HepG2 (cell line): Measurements from ENCODE around the gene GC. TPM values are rescaled to one million over a fixed set of nuclear protein-coding genes. Genes with fewer than 3 reads are reported as not detected.

Experiments used
- ATAC-seq: fragments of 200-7000 bp; cut with Tn5 transposase; 3 replicates; pipeline ENCODE4 v1.9.1; 2020; ENCODE audit warnings: mild to moderate bottlenecking, moderate library complexity
- BruUV-seq: library from RNA; stranded (reverse); fragments of 400-500 nt; replicated peaks from 2 replicates; lab custom pipeline; 2021; lab: Mats Ljungman, UMichigan
- CTCF ChIA-PET: fragments of 300-600 bp; formaldehyde crosslinking; extraction: SDS; loops from one replicate; lab custom pipeline; 2021; ENCODE audit warnings: low total read pairs, inconsistent platforms, low intra/inter-chr PET ratio; lab: Yijun Ruan, JAX
- POLR2A ChIA-PET: fragments of 350-600 bp; sonication (Branson Sonifier 250); formaldehyde crosslinking; loops from one replicate; lab custom pipeline; 2020; ENCODE audit warnings: antibody characterized with exemption, inconsistent platforms; lab: Yijun Ruan, JAX
- DNase-seq: peaks from one replicate; pipeline ENCODE4 v3.0.0-alpha.2; 2015; ENCODE audit warnings: low spot score
- FAIRE-seq: peaks from 3 replicates; lab custom pipeline; 2011; peaks lifted over from hg19 to GRCh38; lab: Jason Lieb, UNC
- H2AFZ ChIP-seq: one replicate; pipeline ENCODE4 v1.6.1; 2011; ENCODE audit warnings: low read length, inconsistent platforms
- H3K27ac ChIP-seq: fragments of 300-600 bp; 3 replicates; pipeline ENCODE4 v1.8.0; 2011; ENCODE audit warnings: mixed run types, mild to moderate bottlenecking, mixed read lengths, low read length, inconsistent platforms; ENCODE audit not compliant: insufficient read depth; ENCODE audit errors: extremely low read length
- H3K27me3 ChIP-seq, 2 experiments: fragments of 200-600 bp in 1 of 2; 2 replicates in 1 of 2; 3 replicates in 1 of 2; pipeline versions ENCODE4 v1.6.0 to v1.8.0; 2011; ENCODE audit warnings: low read length in 2 of 2, mild to moderate bottlenecking in 2 of 2, moderate library complexity in 2 of 2, inconsistent platforms in 1 of 2; ENCODE audit not compliant: insufficient read depth in 2 of 2, control insufficient read depth in 1 of 2
- H3K36me3 ChIP-seq, 2 experiments: fragments of 200-600 bp in 1 of 2; replicated peaks in 1 of 2; 2 replicates in 1 of 2; 3 replicates in 1 of 2; pipeline versions ENCODE4 v1.5.1 to v1.8.0; 2011; ENCODE audit warnings: low read length in 2 of 2, inconsistent platforms in 1 of 2; ENCODE audit not compliant: insufficient read depth in 2 of 2, control insufficient read depth in 1 of 2
- H3K4me1 ChIP-seq: 2 replicates; pipeline ENCODE4 v1.5.1; 2012; ENCODE audit warnings: low read length, inconsistent platforms; ENCODE audit not compliant: insufficient read depth
- H3K4me2 ChIP-seq: 2 replicates; pipeline ENCODE4 v1.6.0; 2011; ENCODE audit warnings: low read depth, low read length, inconsistent platforms
- H3K4me3 ChIP-seq, 3 experiments: fragments of 200-600 bp in 1 of 3; sonication (generic), shearing (Covaris generic) in 1 of 3; replicated peaks in 1 of 3; 2 replicates each; pipeline ENCODE4 v1.5.1; 2011 to 2016; ENCODE audit warnings: low read length in 3 of 3, inconsistent platforms in 2 of 3, low read depth in 2 of 3, mild to moderate bottlenecking in 2 of 3, control low read depth in 1 of 3, mixed read lengths in 1 of 3; ENCODE audit not compliant: insufficient read depth in 1 of 3
- H3K79me2 ChIP-seq: one replicate; pipeline ENCODE4 v1.6.1; 2011; ENCODE audit warnings: low read length, inconsistent platforms; ENCODE audit not compliant: insufficient read depth
- H3K9ac ChIP-seq: 2 replicates; pipeline ENCODE4 v1.6.0; 2011; ENCODE audit warnings: mild to moderate bottlenecking, low read depth, low read length, inconsistent platforms; ENCODE audit not compliant: insufficient read depth
- H3K9me3 ChIP-seq: 2 replicates; pipeline ENCODE4 v1.5.1; 2012; ENCODE audit warnings: mild to moderate bottlenecking, low read length
- H4K20me1 ChIP-seq: 2 replicates; pipeline ENCODE4 v1.6.0; 2011; ENCODE audit warnings: inconsistent platforms, mild to moderate bottlenecking, low read length, moderate library complexity; ENCODE audit not compliant: insufficient read depth
- AHR ChIP-seq: IDR thresholded peaks from 2 replicates; pipeline ENCODE4 v1.6.1; 2018; ENCODE audit warnings: missing genetic modification reagents, missing compliant biosample characterization
- RAD51 ChIP-seq: fragments of 450-650 bp; IDR thresholded peaks from 2 replicates; pipeline ENCODE4 v1.6.1; 2016; ENCODE audit warnings: borderline replicate concordance
- RARA ChIP-seq: IDR thresholded peaks from 2 replicates; pipeline ENCODE4 v1.6.1; 2016; ENCODE audit warnings: missing genetic modification reagents, missing compliant biosample characterization
- THYN1 ChIP-seq: sonication (generic); formaldehyde crosslinking; IDR thresholded peaks from 2 replicates; pipeline ENCODE4 v1.8.1; 2023; ENCODE audit warnings: low read depth, mild to moderate bottlenecking, moderate library complexity, missing genetic modification reagents, borderline replicate concordance
- WGBS: methylation state at CpG from one replicate; pipeline ENCODE4 v1.1.6; 2017; ENCODE audit warnings: low lambda C conversion rate; 5-methylcytosine and 5-hydroxymethylcytosine counted together
- in situ Hi-C: cut with HindIII; loops from 2 replicates; pipeline ENCODE4 v1.10.0; 2017; ENCODE audit warnings: low pct_unique_long_range_greater_than_20kb; ENCODE audit not compliant: extremely low pct_ligation_motif_present
- intact Hi-C: fragments of 100-400 bp; cut with micrococcal nuclease; formaldehyde crosslinking; loops from one replicate; pipeline ENCODE4 v1.10.0; 2022; ENCODE audit not compliant: unreplicated experiment
- polyA plus RNA-seq, 8 experiments: library from polyadenylated mRNA; depleted of rRNA in 3 of 8; stranded (reverse) in 7 of 8; unstranded in 1 of 8; fragments of >200 nt; fragmentation: Illumina TruSeq in 4 of 8; extraction: Trizol in 4 of 8; gene quantifications; 2 replicates each; pipeline versions ENCODE4 v1.2.1 to v1.2.3, GENCODE V29; 2011 to 2016; ENCODE audit warnings: low read depth in 4 of 8, missing spikeins in 1 of 8, mixed read lengths in 1 of 8; ENCODE audit not compliant: insufficient read depth in 1 of 8
- total RNA-seq, 5 experiments: library from RNA; depleted of rRNA; stranded (reverse); fragments of >200 nt; fragmentation: Illumina TruSeq; extraction: Trizol; gene quantifications; 2 replicates each; pipeline ENCODE4 v1.2.3, GENCODE V29; 2016; ENCODE audit warnings: low read depth in 1 of 5
- TF ChIP-seq, protein P1 (sequence below): sonication (generic); formaldehyde crosslinking; IDR thresholded peaks from 2 replicates; pipeline ENCODE4 v1.4.0; 2020; ENCODE audit warnings: mild to moderate bottlenecking, missing genetic modification reagents, borderline replicate concordance
- TF ChIP-seq, protein P2 (sequence below), 2 experiments: sonication (generic) in 1 of 2; formaldehyde crosslinking in 1 of 2; IDR thresholded peaks; 2 replicates each; pipeline versions ENCODE4 v1.6.1 to v1.9.0; 2014 to 2022; ENCODE audit warnings: antibody characterized with exemption in 1 of 2, borderline replicate concordance in 1 of 2, inconsistent platforms in 1 of 2, low read depth in 1 of 2, missing genetic modification reagents in 1 of 2
- TF ChIP-seq, protein P3 (sequence below): sonication (generic); formaldehyde crosslinking; IDR thresholded peaks from 2 replicates; pipeline ENCODE4 v1.5.0; 2020; ENCODE audit warnings: mild to moderate bottlenecking, missing genetic modification reagents

The GC gene
- total and polyA plus RNA-seq, 2 of the 13 experiments (the other 11 are each of a cell fraction or from before 2014, with no cell fraction given), result 0.18 to 0.35 TPM

DNA sequence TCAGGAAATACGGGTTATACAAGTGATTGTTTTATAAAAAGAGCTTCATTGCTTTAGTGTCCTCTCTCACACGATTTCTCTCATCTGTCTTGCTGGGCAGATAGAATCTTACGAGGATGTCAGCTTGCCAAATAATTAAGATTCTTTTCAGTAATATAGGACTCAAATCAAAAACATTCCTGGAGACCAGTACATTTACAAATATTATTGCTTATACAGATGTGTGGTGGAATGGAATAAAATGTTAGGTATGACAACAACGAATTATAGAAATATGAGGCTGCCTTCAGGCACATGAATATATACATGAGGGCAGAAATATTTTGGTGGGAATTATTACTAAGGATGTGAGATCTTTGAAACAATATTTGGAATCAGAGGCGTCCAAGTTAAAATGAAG is 88.9 kb downstream of the GC start:
- Histone ChIP-seq H3K36me3 (no peaks in the 10 kb centered on the region), H3K4me2 (no peak overlapping the region), H3K4me1 (no peaks in the 10 kb centered on the region), H3K27me3 (no peaks in the 10 kb centered on the region), H3K4me3 (no peak overlapping the region), H3K79me2 (no peaks in the 10 kb centered on the region), H3K27ac (no peak overlapping the region), H4K20me1 (no peaks in the 10 kb centered on the region), H2AFZ (no peak overlapping the region), H3K9ac (no peak overlapping the region), H3K9me3 (no peaks in the 10 kb centered on the region)
- no TSS peak for BruUV-seq
- FAIRE-seq (no peak), DNase-seq (no peak), ATAC-seq (no peak)
- intact Hi-C loops (no loop called here), in situ Hi-C loops (no loop called here)
- ChIA-PET CTCF (no interaction called here), POLR2A (no interaction called here)
- TF ChIP-seq AHR (CRISPR knock-in tag) (no peak), RAD51 (no peak), THYN1 (no peak)
- 5% methylated on average over 5 of the region's 5 CpGs for WGBS

DNA sequence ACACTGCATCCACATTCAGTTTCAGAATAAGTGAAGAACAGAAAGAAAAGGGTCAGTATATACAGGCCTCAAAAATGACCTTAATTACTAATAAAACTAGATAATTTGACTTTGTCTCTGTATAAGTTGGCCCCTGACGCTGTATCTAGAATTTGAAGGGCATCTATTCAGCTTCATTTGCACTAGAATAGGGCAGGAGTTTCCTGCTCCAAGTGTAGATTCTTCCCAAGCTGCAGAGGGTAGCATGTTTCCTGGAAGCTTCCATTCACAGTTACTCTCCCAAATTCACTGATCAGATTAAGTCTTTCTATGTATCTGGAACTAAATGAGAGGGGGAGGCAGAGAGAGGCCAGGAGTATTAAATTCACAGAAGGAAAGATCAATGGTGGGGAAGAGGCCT is 90.9 kb downstream of the GC start:
- ATAC-seq (no peak), FAIRE-seq (no peak), DNase-seq (no peak)
- Histone ChIP-seq H3K36me3 (no peaks in the 10 kb centered on the region), H3K9me3 (no peaks in the 10 kb centered on the region), H3K27ac (no peak overlapping the region), H3K27me3 (no peaks in the 10 kb centered on the region), H3K4me2 (no peak overlapping the region), H3K4me1 (no peaks in the 10 kb centered on the region), H3K79me2 (no peaks in the 10 kb centered on the region), H2AFZ (no peak overlapping the region), H4K20me1 (no peaks in the 10 kb centered on the region), H3K4me3 (no peak overlapping the region), H3K9ac (no peak overlapping the region)
- BruUV-seq, result no TSS peak
- intact Hi-C loops (no loop called here), in situ Hi-C loops (no loop called here)
- ChIA-PET POLR2A (no interaction called here), CTCF (no interaction called here)
- WGBS, result 59% methylated on average over 1 of the region's 1 CpG
- TF ChIP-seq, protein P1, sequence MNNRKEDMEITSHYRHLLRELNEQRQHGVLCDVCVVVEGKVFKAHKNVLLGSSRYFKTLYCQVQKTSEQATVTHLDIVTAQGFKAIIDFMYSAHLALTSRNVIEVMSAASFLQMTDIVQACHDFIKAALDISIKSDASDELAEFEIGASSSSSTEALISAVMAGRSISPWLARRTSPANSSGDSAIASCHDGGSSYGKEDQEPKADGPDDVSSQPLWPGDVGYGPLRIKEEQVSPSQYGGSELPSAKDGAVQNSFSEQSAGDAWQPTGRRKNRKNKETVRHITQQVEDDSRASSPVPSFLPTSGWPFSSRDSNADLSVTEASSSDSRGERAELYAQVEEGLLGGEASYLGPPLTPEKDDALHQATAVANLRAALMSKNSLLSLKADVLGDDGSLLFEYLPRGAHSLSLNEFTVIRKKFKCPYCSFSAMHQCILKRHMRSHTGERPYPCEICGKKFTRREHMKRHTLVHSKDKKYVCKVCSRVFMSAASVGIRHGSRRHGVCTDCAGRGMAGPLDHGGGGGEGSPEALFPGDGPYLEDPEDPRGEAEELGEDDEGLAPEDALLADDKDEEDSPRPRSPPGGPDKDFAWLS (CRISPR knock-in tag), result no peak
- TF ChIP-seq, protein P2, sequence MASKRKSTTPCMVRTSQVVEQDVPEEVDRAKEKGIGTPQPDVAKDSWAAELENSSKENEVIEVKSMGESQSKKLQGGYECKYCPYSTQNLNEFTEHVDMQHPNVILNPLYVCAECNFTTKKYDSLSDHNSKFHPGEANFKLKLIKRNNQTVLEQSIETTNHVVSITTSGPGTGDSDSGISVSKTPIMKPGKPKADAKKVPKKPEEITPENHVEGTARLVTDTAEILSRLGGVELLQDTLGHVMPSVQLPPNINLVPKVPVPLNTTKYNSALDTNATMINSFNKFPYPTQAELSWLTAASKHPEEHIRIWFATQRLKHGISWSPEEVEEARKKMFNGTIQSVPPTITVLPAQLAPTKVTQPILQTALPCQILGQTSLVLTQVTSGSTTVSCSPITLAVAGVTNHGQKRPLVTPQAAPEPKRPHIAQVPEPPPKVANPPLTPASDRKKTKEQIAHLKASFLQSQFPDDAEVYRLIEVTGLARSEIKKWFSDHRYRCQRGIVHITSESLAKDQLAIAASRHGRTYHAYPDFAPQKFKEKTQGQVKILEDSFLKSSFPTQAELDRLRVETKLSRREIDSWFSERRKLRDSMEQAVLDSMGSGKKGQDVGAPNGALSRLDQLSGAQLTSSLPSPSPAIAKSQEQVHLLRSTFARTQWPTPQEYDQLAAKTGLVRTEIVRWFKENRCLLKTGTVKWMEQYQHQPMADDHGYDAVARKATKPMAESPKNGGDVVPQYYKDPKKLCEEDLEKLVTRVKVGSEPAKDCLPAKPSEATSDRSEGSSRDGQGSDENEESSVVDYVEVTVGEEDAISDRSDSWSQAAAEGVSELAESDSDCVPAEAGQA (IDR thresholded peaks at IDR 0.05; ENCODE audit: low read depth), result no peak
- TF ChIP-seq, protein P2 (CRISPR knock-in tag; IDR thresholded peaks at IDR 0.05; ENCODE audit: borderline replicate concordance), result no peak
- TF ChIP-seq, protein P3, sequence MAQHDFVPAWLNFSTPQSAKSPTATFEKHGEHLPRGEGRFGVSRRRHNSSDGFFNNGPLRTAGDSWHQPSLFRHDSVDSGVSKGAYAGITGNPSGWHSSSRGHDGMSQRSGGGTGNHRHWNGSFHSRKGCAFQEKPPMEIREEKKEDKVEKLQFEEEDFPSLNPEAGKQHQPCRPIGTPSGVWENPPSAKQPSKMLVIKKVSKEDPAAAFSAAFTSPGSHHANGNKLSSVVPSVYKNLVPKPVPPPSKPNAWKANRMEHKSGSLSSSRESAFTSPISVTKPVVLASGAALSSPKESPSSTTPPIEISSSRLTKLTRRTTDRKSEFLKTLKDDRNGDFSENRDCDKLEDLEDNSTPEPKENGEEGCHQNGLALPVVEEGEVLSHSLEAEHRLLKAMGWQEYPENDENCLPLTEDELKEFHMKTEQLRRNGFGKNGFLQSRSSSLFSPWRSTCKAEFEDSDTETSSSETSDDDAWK, result no peak
- no peak for TF ChIP-seq RARA (CRISPR knock-in tag)
